H1 (cell line): ENCODE results near the gene TMEM225B. TPM values are rescaled to one million over a fixed set of nuclear protein-coding genes. Genes with fewer than 3 reads are reported as not detected.

Source experiments
- ATF3 ChIP-seq: IDR thresholded peaks from 2 replicates; pipeline ENCODE4 v1.6.1; 2011; ENCODE audit warnings: low read depth, mild to moderate bottlenecking, low read length; ENCODE audit not compliant: insufficient read depth
- BCL11A ChIP-seq, 2 experiments: IDR thresholded peaks; one replicate each; pipeline ENCODE4 v1.6.1; 2011; ENCODE audit warnings: low read depth in 2 of 2, low read length in 2 of 2, mild to moderate bottlenecking in 2 of 2
- CBX8 ChIP-seq: fragments of 300-800, 300-1000 bp; sonication (generic); IDR thresholded peaks from 2 replicates; pipeline ENCODE4 v1.7.1; 2016; ENCODE audit warnings: low read depth, low read length, borderline replicate concordance
- CHD7 ChIP-seq: fragments of 300-600 bp; sonication (generic); IDR thresholded peaks from 2 replicates; pipeline ENCODE4 v1.7.1; 2012; ENCODE audit warnings: low read length, moderate library complexity, mild to moderate bottlenecking, inconsistent platforms; ENCODE audit not compliant: insufficient replicate concordance
- FOSL1 ChIP-seq: IDR thresholded peaks from 2 replicates; pipeline ENCODE4 v1.6.1; 2011; ENCODE audit warnings: mild to moderate bottlenecking, low read depth, low read length, moderate library complexity; ENCODE audit not compliant: insufficient read depth
- HDAC6 ChIP-seq: IDR thresholded peaks from one replicate; pipeline ENCODE4 v1.7.1; 2012; ENCODE audit warnings: low read depth, mild to moderate bottlenecking, inconsistent platforms, low read length, moderate library complexity
- RBBP5 ChIP-seq: IDR thresholded peaks from 2 replicates; pipeline ENCODE4 v1.7.1; 2012; ENCODE audit warnings: low read depth, mild to moderate bottlenecking, inconsistent platforms, low read length, moderate library complexity, borderline replicate concordance
- RXRA ChIP-seq: IDR thresholded peaks from 2 replicates; pipeline ENCODE4 v1.6.1; 2011; ENCODE audit warnings: low read depth, mild to moderate bottlenecking, low read length, moderate library complexity; ENCODE audit not compliant: insufficient read depth
- TBP ChIP-seq: IDR thresholded peaks from 2 replicates; pipeline ENCODE4 v1.6.1; 2011; ENCODE audit warnings: low read depth, low read length, improper control_type of control experiment
- TCF12 ChIP-seq: IDR thresholded peaks from 2 replicates; pipeline ENCODE4 v1.6.1; 2011; ENCODE audit warnings: low read depth, mild to moderate bottlenecking, low read length
- ZNF274 ChIP-seq: IDR thresholded peaks from 2 replicates; pipeline ENCODE4 v1.7.0; 2012; ENCODE audit warnings: low read length, borderline replicate concordance; ENCODE audit errors: extremely low read depth
- polyA plus RNA-seq, 7 experiments: library from polyadenylated mRNA; depleted of rRNA in 3 of 7; stranded (reverse) in 5 of 7; unstranded in 2 of 7; fragments of >200 nt in 5 of 7; fragments of 200-250 nt in 2 of 7; gene quantifications; 1 replicate in 5 of 7; 2 replicates in 1 of 7; 4 replicates in 1 of 7; pipeline versions ENCODE4 v1.2.1 to v1.2.3, GENCODE V29; 2011 to 2013; ENCODE audit warnings: missing spikeins in 2 of 7, mixed read lengths in 2 of 7
- total RNA-seq: library from RNA; stranded (reverse); fragmentation: NEBNext Ultra II Directional; extraction: Animal tissue kit (Norgen Biotek cat#: 25700); gene quantifications from 2 replicates; pipeline ENCODE4 v1.2.1, GENCODE V29; 2021

The TMEM225B gene
- total and polyA plus RNA-seq, 2 of the 8 experiments (the other 6 are each of a cell fraction or from before 2014, with no cell fraction given), result 0.68 TPM; not detected in 1

GRCh38 chr7:99623091-99623693 lies 25.1 kb downstream of the TMEM225B start (continued):
- TF ChIP-seq CHD7 (no peak), RBBP5 (no peak), BCL11A (IDR thresholded peaks at IDR 0.05; ENCODE audit: low read depth in 2 of 2, low read length in 2 of 2) (no peak), TBP (no peak), CBX8 (no peak), ZNF274 (no peak), ATF3 (no peak), FOSL1 (no peak), HDAC6 (no peak), RXRA (no peak), TCF12 (no peak)
